GM21529 (cell line): ENCODE results near the gene FAM131A.
"Not testable (repeated sequence)": the region's sequence is repeated elsewhere in the genome, so short reads cannot be mapped to it uniquely, and the experiment has no call there.

Source experiments
- ATAC-seq: cut with Tn5 transposase; IDR thresholded peaks from one replicate; pipeline ENCODE4 v1.9.1; 2021; ENCODE audit not compliant: unreplicated experiment

Gene FAM131A

GRCh38 chr3:184338511-184338945 lies 1.1 kb downstream of the FAM131A start:
- ATAC-seq = no peak

DNA sequence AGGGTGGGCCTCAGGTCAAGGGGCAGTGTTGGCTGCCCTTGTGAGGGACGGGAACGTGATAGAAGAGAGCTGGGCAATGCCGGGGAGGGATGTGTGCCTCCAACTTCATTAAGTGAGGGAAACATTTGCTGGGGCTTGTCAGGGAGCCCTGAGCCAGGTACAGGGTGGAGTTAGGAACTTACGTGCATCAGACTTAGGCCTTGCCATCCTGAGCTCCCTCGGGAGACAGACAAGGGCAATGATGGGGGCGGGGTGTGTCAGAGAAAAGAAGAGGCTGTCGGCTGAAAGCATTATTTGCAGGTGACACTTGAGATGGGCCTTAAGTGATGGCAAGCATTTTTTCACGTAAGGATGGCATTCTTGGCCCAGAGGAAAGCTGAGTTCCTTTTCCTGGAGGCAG lies 1.6 kb downstream of the FAM131A start:
- ATAC-seq = no peak

DNA sequence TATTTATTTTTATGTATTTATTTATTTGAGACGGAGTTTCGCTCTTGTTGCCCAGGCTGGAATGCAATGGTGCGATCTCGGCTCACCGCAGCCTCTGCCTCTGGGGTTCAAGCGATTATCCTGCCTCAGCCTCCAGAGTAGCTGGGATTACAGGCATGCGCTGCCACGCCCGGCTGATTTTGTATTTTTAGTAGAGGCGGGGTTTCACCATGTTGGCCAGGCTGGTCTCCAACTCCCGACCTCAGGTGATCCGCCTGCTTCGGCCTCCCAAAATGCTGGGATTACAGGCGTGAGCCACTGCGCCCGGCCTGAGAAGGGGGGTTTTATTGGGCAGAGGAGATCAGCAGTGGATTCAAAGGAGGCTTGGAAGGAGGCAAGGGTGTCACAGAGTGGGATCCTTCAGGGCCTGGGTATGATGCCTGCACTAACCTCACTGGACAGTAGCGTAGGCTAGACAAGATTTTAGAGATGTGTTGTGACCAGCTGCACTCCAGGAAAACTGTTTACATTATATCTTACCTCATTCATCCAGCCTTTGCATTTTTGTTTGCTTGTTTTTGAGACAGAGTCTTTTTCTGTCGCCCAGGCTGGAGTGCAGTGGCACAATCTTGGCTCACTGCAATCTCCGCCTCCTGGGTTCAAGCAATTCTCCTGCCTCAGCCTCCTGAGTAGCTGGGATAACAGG lies 2.2 kb downstream of the FAM131A start:
- not testable (repeated sequence) for ATAC-seq

- no peak for ATAC-seq
Observed at GRCh38 chr3:184341925-184342324, 4.5 kb downstream of the FAM131A start.

- ATAC-seq = no peak
Observed at GRCh38 chr3:184343200-184343876, 5.9 kb downstream of the FAM131A start.

GRCh38 chr3:184344579-184345316 lies 7.3 kb downstream of the FAM131A start:
- no peak for ATAC-seq

- ATAC-seq = no peak
Observed at GRCh38 chr3:184345317-184346144, 8.1 kb downstream of the FAM131A start.

DNA sequence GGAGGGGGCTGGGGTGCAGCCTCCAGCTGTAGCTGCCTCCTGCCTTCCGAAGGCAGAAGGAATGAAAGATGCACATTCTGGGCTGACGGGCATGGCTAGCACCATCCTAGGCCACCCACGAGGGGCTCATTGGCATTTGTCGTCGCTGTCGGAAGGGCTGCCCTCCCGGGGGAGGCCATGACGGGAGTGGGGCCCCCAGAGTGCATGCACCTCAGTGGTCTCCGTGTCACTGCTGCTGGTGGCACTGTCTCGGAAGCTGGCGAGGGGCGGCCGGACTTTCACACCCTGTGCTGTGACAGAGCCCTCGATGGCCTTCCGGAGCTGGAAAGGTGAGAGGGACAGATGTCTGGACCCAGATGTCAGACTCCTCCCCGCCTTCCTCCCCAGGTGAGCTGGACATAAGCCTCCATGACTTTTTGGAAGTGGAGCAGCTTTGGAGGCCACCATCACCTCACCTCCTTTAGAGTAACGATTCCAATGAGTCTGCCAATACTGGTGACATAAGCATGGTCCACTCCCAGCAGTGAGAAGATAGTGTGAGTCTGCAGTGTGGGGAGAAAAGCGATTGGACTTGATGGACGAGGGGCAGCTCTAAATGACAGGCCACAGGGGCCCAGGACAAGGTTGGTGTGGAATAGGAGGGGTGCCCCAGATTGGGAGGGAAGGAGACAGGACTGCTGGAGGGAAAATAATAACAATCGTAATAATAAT lies 9.2 kb downstream of the FAM131A start:
- no peak for ATAC-seq

- no peak for ATAC-seq
Observed at GRCh38 chr3:184347321-184348056, 10.1 kb downstream of the FAM131A start.

- no peak for ATAC-seq
Observed at GRCh38 chr3:184348057-184348382, 10.6 kb downstream of the FAM131A start.

DNA sequence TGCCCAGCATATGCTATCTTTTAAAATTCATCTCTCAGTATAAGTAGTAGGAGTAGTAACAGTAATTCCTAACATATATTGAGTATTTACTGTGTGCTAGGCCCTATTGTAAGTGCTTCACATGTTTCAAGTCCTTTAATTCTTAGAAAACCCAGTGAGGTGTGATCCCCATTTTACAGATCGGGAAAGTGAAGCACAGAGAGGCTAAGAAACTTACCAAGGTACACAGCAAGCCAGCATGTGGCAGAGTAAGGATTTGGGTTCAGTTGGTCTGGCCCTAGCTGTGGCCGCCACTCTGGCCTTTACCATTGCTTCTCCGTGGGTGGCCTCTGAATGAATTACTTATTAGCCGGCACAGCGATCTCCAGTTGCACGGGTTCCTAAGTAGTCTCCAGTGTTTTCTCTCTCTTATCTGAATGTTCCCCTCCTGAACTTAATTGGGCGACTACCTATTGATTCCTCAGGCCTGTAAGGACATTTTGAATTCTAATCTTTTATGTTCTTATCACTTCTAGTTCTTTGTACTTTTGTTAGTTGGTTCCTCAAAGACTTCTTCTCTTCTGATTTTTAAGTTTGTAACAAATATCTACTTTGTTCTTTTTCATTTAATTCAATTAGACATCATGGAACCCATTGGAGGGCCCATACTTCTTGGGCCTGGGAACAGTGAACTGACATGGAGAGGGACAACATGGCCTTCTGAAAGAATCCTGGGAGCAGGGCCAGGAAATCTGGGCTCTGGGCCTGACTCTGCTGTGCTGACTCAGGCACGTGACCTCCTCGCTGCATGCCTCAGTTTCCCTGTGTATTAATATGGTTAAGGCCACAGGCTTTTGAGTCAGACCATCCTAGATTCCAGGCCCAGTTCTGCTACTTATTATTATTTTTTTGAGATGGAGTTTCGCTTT lies 12.4 kb downstream of the FAM131A start:
- ATAC-seq = no peak

- no peak for ATAC-seq
Observed at GRCh38 chr3:184350618-184351017, 13.2 kb downstream of the FAM131A start.

DNA sequence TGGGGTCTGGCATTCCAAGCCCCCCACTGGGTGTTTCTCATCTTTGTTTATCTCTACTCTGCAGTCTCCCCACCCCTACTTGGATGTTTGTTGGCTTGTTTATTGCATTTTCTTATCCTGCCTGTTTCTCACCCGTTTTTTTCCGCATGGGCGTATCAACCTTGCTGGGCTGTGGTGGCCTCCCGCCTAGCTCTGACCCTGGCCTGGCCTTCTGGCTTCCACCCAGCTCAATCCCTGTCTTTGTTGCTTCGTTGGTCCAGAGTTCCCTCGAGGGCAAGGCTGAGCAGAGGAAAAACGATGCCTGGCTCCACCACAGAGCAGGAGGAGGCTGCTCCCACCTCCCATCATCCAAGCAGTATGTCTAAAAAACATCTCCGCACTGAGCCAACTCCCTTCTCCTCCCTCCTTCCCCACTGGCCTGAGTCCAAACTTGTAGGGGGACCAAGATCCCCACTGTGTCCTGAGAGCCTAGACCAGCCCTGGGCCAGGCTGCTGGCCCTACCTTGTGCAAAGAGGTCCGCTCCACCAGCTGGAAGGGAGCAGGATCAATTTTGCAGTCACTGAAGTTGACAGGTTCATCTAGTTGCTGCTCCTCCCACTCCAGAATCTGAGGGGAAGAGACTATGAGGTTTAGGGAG lies 14.2 kb downstream of the FAM131A start:
- no peak for ATAC-seq

DNA sequence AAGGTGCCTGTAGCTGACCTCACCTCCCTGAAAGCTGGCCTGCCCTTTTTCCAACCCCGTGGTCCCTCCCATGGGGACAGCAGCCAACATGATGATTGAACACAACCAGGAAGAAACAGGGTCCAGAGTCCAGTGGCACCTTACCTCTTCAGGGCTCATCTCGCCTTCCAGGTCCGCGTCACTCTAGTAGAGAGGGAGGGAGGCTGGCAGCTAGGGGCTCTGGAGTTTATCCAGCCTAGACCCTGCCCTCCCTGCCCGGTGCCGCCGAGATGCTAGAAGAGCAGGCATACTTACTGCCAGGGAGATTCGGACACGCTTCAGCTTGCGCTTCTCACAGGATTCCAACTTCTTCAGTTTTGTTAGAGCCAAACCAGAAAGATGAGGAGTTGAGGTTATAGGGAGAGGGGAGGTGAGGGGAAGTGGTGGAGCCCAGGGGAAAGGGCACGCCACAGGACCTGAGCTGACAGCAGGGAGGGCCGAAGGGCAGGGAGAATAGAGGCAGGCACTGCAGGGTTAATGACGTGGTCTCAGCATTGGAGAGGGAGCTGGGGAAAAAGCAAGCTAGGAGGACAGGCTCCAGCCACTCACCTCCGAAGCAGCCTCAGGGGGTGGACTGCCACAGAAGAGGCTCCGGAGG lies 14.9 kb downstream of the FAM131A start:
- ATAC-seq = no peak

DNA sequence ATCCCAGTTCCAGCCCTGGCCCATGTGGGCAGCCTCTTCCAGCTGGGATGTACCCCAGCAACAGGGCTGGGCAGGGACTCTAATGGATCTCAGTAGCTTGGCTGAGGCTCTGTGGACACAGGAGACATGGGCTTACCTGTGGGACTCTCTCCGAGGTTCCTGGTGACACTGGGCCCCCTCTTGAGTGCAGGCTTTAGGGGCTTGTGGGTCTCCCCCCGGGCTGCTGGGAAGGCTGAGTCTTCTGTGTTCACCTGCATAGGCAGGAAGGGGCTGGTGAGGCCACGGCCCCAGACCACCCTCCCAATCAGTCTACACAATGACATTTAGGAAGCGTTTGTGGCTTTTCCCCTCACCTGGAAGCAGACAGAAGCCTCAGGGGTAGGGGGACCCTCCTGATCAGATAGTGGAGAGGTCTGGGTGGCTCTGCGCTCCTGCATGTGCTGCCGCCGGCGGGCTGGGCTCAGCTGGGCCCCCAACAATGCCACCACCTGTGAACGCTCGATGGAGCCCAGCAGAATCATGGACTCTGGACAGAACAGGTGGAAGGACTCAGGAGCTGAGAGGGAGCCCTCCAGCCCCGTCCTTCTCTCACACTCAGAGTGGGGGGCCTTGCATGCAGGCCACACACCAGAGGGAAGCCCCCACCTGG lies 15.6 kb downstream of the FAM131A start:
- ATAC-seq = no peak

DNA sequence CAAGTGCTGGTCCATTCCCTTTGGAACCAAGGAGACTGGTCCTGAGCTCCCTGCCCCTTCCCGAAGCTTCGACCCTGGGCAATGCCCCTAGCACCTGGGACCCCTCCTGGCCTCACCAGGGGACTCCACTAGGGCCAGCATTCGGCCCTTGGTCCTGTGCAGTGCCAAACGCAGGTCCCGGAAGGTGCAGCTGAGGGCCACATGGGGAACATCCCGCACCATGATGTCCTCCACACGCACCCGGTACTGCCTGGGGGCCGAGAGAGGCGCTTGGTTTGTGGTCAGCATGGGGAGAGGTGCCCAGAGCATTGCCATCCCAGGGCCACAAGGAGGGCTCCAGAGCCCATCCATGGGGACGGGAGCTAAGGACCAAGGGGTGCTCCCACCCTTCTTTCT lies 16.1 kb downstream of the FAM131A start:
- ATAC-seq = no peak

DNA sequence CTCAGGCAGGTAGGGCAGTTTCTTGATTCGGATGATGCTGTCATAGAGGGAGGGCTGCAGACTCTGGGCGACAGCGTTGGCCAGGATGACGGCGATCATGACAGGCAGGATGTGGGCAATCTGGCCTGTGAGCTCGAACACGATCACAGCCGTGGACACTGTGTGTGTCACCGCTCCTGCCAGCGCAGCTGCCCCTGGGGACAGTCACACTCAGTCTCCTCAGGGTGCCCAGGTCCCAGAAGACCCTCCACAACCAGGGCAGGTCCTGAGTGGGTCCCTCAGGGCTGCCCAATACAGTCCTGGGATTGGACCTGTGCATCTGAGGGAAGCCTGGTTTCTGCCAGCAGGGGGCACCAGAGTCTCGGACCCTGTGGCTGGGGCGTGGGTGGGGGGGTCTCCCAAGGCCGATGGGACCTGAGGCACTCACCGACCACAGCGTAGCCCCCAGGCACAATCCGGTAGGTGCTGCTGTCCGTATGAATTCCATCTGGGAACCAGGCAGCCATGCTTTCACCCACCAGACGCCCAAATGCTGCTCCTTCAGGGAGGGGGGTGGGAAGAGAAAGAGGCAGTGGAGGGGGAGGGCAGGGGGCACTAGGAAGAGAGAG lies 16.8 kb downstream of the FAM131A start:
- ATAC-seq = no peak
